Stimulated activated CD8-positive, alpha-beta memory T cell treated with anti-CD3 and anti-CD28 coated beads, Interleukin-4, amount 100 ng/mL, for 4 hours (primary cell): ENCODE measurements around the gene DIO3.

ENCODE experiments used
- DNase-seq, 2 donors: peaks; one replicate each; pipeline ENCODE4 v3.0.0-alpha.2; 2020; ENCODE audit warnings: low read depth in 2 of 2, low spot score in 1 of 2

DIO3 gene

GRCh38 chr14:101561145-101561896 is at the start of gene DIO3:
DIO3 (plus strand) TSS chr14:101561495.
- no peak for DNase-seq

GRCh38 chr14:101511620-101512375 is 49.5 kb upstream of the DIO3 start:
- no peak for DNase-seq

GRCh38 chr14:101512376-101512695 is 49.0 kb upstream of the DIO3 start:
- DNase-seq: no peak

- DNase-seq: no peak
Observed at GRCh38 chr14:101514136-101514535, 47.2 kb upstream of the DIO3 start.

GRCh38 chr14:101516401-101516800 is 44.9 kb upstream of the DIO3 start:
- no peak for DNase-seq

- DNase-seq: no peak
Observed at GRCh38 chr14:101518611-101519473, 42.5 kb upstream of the DIO3 start.

- no peak for DNase-seq
Observed at GRCh38 chr14:101520621-101521472, 40.4 kb upstream of the DIO3 start.

GRCh38 chr14:101521473-101521915 is 39.8 kb upstream of the DIO3 start:
- DNase-seq: no peak

- DNase-seq: no peak
Observed at GRCh38 chr14:101521978-101522377, 39.3 kb upstream of the DIO3 start.

GRCh38 chr14:101525640-101526527 is 35.4 kb upstream of the DIO3 start:
- no peak for DNase-seq

- no peak for DNase-seq
Observed at GRCh38 chr14:101527987-101528386, 33.3 kb upstream of the DIO3 start.

GRCh38 chr14:101529079-101529478 is 32.2 kb upstream of the DIO3 start:
- DNase-seq: no peak

- no peak for DNase-seq
Observed at GRCh38 chr14:101534198-101534597, 27.1 kb upstream of the DIO3 start.

GRCh38 chr14:101535232-101535631 is 26.1 kb upstream of the DIO3 start:
- DNase-seq: no peak

GRCh38 chr14:101535701-101536207 is 25.5 kb upstream of the DIO3 start:
- DNase-seq: no peak

- no peak for DNase-seq
Observed at GRCh38 chr14:101537286-101537685, 24.0 kb upstream of the DIO3 start.

GRCh38 chr14:101538878-101539277 is 22.4 kb upstream of the DIO3 start:
- no peak for DNase-seq

- DNase-seq: no peak
Observed at GRCh38 chr14:101539880-101540279, 21.4 kb upstream of the DIO3 start.
